Skin of body (tissue), 2 donors: ENCODE data around the gene DIPK1A. TPM values are rescaled to one million over a fixed set of nuclear protein-coding genes. Genes with fewer than 3 reads are reported as not detected.
A peak's percentile ranks its signal among the peaks of the same experiment; 100 is the strongest.

Experiments
- DNase-seq: peaks from one replicate; lab custom pipeline; 2025; lab: John Stamatoyannopoulos, UW
- total RNA-seq: library from RNA; depleted of rRNA; stranded (reverse); fragments of >200 nt; gene quantifications from one replicate; pipeline ENCODE4 v1.2.3, GENCODE V29; 2014

DIPK1A gene
- total RNA-seq: 13.0 TPM

GRCh38 chr1:92961131-92961895, at the start of gene DIPK1A:
DIPK1A (minus strand) TSS chr1:92961462; CDS start chr1:92961429, 33 bp downstream.
- DNase-seq: peak; percentile 87

GRCh38 chr1:93007941-93008577, 46.8 kb upstream of the DIPK1A start:
- DNase-seq: no peak

- no peak for DNase-seq
These were observed 44.0 kb upstream of the DIPK1A start for GRCh38 chr1:93005252-93005598.

- DNase-seq: no peak
These were observed 43.4 kb upstream of the DIPK1A start for GRCh38 chr1:93004566-93005251.

GRCh38 chr1:93003981-93004380, 42.7 kb upstream of the DIPK1A start:
- no peak for DNase-seq

- DNase-seq: no peak
These were observed 41.5 kb upstream of the DIPK1A start for GRCh38 chr1:93002781-93003180.

GRCh38 chr1:93001893-93002292, 40.6 kb upstream of the DIPK1A start:
- DNase-seq: no peak

- no peak for DNase-seq
These were observed 39.5 kb upstream of the DIPK1A start for GRCh38 chr1:93000751-93001175.

- no peak for DNase-seq
These were observed 39.0 kb upstream of the DIPK1A start for GRCh38 chr1:93000291-93000690.

GRCh38 chr1:92998821-92999220, 37.6 kb upstream of the DIPK1A start:
- no peak for DNase-seq

- DNase-seq: no peak
These were observed 34.5 kb upstream of the DIPK1A start for GRCh38 chr1:92995441-92996430.

- DNase-seq: peak; percentile 72
These were observed 32.9 kb upstream of the DIPK1A start for GRCh38 chr1:92994105-92994712.

GRCh38 chr1:92993581-92993980, 32.3 kb upstream of the DIPK1A start:
- DNase-seq: no peak

- DNase-seq: no peak
These were observed 31.6 kb upstream of the DIPK1A start for GRCh38 chr1:92992877-92993276.

GRCh38 chr1:92992054-92992453, 30.8 kb upstream of the DIPK1A start:
- DNase-seq: no peak

- DNase-seq: no peak
These were observed 29.6 kb upstream of the DIPK1A start for GRCh38 chr1:92990828-92991227.

GRCh38 chr1:92989936-92990583, 28.8 kb upstream of the DIPK1A start:
- DNase-seq: no peak

- DNase-seq: no peak
These were observed 28.0 kb upstream of the DIPK1A start for GRCh38 chr1:92989253-92989652.

- DNase-seq: no peak
These were observed 26.2 kb upstream of the DIPK1A start for GRCh38 chr1:92987462-92987861.

- DNase-seq: no peak
These were observed 23.8 kb upstream of the DIPK1A start for GRCh38 chr1:92985101-92985500.
